Lower leg skin (tissue), 3 donors: ENCODE data around the gene ZNF384.

ENCODE experiments used
- CTCF ChIP-seq, 3 donors: fragments of 450-650 bp; IDR thresholded peaks; one replicate each; pipeline ENCODE4 v1.5.1; 2016; ENCODE audit warnings: antibody characterized with exemption in 3 of 3, mild to moderate bottlenecking in 3 of 3, moderate library complexity in 2 of 3
- POLR2A ChIP-seq, 2 donors: fragments of 450-650 bp; IDR thresholded peaks; one replicate each; pipeline ENCODE4 v1.6.1; 2016 to 2017; ENCODE audit warnings: antibody characterized with exemption in 2 of 2, mild to moderate bottlenecking in 1 of 2, moderate library complexity in 1 of 2

GRCh38 chr12:6662602-6662905 lies 26.6 kb downstream of the ZNF384 start:
- TF ChIP-seq POLR2A (IDR thresholded peaks at IDR 0.05) (no peak), CTCF (IDR thresholded peaks at IDR 0.05) (no peak)
